ENCODE measurements around the gene SARNP. TPM values are rescaled to one million over a fixed set of nuclear protein-coding genes. Genes with fewer than 3 reads are reported as not detected.
A peak's percentile ranks its signal among the peaks of the same experiment; 100 is the strongest.
"Not testable (repeated sequence)": the region's sequence is repeated elsewhere in the genome, so short reads cannot be mapped to it uniquely, and the experiment has no call there.

The SARNP gene
- 229 TPM for polyA plus RNA-seq (2013, experiment 1 of 2)
- 228 TPM for polyA plus RNA-seq (2013, experiment 2 of 2)

DNA sequence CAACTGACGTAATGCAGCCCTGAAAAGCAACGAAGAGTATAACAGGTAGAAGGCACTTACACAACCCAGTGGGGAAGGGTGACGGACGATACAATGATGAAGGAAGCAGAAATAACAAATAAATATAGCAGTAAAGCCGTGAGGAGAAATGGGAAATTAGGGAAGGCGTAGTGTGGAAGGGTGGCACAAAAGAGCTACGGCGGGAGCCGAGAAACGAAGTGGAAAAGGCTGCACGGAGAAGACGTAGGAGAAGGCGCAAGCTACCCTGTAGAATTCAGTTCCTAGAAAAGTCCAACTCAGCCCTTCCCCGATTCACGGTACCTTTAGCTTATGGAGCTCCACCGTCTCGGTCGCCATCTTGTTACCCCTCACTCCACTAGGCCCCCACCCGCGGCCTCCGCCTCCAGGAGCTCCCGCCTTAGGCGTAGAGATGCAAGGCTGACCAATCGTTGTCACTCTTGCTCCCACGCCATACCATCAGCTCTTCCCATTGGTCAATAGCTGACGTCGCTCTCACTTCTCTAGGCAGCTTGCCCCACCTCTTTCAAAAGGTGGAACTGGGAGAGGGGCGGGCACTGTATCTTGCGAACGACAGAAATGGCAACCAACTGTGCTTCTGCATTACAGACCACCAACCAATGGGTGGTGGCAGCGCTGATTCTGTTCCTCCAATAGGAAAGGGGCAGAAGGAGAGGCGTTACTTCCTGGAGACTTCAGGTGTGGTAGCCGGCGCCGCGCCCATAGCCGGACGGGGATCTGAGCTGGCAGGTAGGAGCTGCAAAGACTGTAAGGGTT, at the start of gene SARNP, which contains the start of gene ORMDL2:
Gene SARNP, minus strand, starts transcription at position 380 of the 795 bp plus-strand sequence. Its CDS starts 23 bp downstream, at position 357.
Gene ORMDL2, plus strand, starts transcription at position 697 of the 795 bp plus-strand sequence. CDS start 959 bp downstream, outside the sequence.
- H3K79me1 ChIP-seq (ENCODE audit: low read length), result peaks cover 12% of the 10 kb centered on the region
- peak within 1 kb of the TSS; percentile 28 for H4K8ac ChIP-seq (ENCODE audit: low read depth, low read length)
- H3K79me2 ChIP-seq (ENCODE audit: control insufficient read depth, insufficient read depth, low read length), result peaks cover 58% of the 10 kb centered on the region
- peak within 1 kb of the TSS; percentile 94 for H2AK5ac ChIP-seq (ENCODE audit: low read length)
- H3K4me1 ChIP-seq (ENCODE audit: control insufficient read depth, low read depth, low read length), result peaks cover 4% of the 10 kb centered on the region
- peak within 1 kb of the TSS; percentile 82 for H2BK5ac ChIP-seq (ENCODE audit: low read length)
- peak within 1 kb of the TSS; percentile 69 for H3K18ac ChIP-seq (ENCODE audit: low read length)
- H2BK15ac ChIP-seq (replicated peaks; ENCODE audit: low read depth), result no peak within 1 kb of the TSS
- H3K23ac ChIP-seq (ENCODE audit: low read length), result peak within 1 kb of the TSS; percentile 48
- no CpG with 5 or more reads among the region's 38 CpGs for WGBS (ENCODE audit: extremely low coverage, insufficient coverage, low lambda C conversion rate)
- DNase-seq, result peak; percentile 100
- H3K27me3 ChIP-seq (ENCODE audit: insufficient read depth, low read length, poor library complexity), result no peaks in the 10 kb centered on the region
- H3K36me3 ChIP-seq (ENCODE audit: control insufficient read depth, insufficient read depth, low read length), result peaks cover 7% of the 10 kb centered on the region
- H3K4me3 ChIP-seq (ENCODE audit: low read length), result peak within 1 kb of the TSS; percentile 100
- H3K27ac ChIP-seq (ENCODE audit: low read depth, low read length), result peak within 1 kb of the TSS; percentile 34
- H3K4ac ChIP-seq (ENCODE audit: low read depth, low read length), result peak within 1 kb of the TSS; percentile 66
- H2BK120ac ChIP-seq (ENCODE audit: low read depth, low read length), result peak within 1 kb of the TSS; percentile 15
- H3K4me2 ChIP-seq (ENCODE audit: low read length), result peak within 1 kb of the TSS; percentile 93
- H3K56ac ChIP-seq (ENCODE audit: low read length), result peak within 1 kb of the TSS; percentile 100
- peak within 1 kb of the TSS; percentile 100 for H3K9ac ChIP-seq (ENCODE audit: low read length)
- H4K5ac ChIP-seq (ENCODE audit: low read length), result peak within 1 kb of the TSS; percentile 100

DNA sequence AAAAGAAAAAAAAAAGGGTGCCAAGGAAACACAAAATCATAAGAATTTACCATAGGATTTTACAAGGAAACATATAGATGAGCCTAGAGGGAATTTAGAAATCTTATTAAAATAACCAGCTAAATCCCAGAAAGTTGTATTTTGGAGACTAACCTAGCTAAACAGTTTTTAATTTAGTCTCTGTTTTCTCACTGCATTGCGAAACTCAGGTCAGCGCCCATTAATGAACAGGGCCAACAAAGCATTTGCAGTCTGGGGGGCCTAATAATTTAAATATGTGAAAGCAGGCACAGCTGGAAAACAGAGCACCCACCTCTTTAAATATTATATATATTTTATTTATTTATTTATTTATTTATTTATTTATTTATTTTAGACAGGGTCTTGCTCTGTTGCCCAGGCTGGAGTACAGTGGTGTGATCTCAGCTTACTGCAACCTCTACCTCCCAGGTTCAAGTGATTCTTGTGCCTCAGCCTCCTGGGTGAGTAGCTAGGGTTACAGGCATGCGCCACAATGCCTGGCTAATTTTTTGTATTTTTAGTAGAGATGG, 49.0 kb upstream of the SARNP start:
- H4K8ac ChIP-seq (ENCODE audit: low read depth, low read length); DNase-seq; H3K4me3 ChIP-seq (ENCODE audit: low read length); H3K4me2 ChIP-seq (ENCODE audit: low read length); H3K27ac ChIP-seq (ENCODE audit: low read depth, low read length); H3K9ac ChIP-seq (ENCODE audit: low read length); H3K27me3 ChIP-seq (ENCODE audit: insufficient read depth, low read length, poor library complexity); H3K36me3 ChIP-seq (ENCODE audit: control insufficient read depth, insufficient read depth, low read length); H3K79me2 ChIP-seq (ENCODE audit: control insufficient read depth, insufficient read depth, low read length); H3K18ac ChIP-seq (ENCODE audit: low read length); H2BK15ac ChIP-seq (replicated peaks; ENCODE audit: low read depth); H3K4me1 ChIP-seq (ENCODE audit: control insufficient read depth, low read depth, low read length); H2BK5ac ChIP-seq (ENCODE audit: low read length); H3K4ac ChIP-seq (ENCODE audit: low read depth, low read length); H2AK5ac ChIP-seq (ENCODE audit: low read length); H2BK120ac ChIP-seq (ENCODE audit: low read depth, low read length); H3K79me1 ChIP-seq (ENCODE audit: low read length); H3K23ac ChIP-seq (ENCODE audit: low read length); H4K5ac ChIP-seq (ENCODE audit: low read length); H3K56ac ChIP-seq (ENCODE audit: low read length): not testable (repeated sequence)
- WGBS (ENCODE audit: extremely low coverage, insufficient coverage, low lambda C conversion rate), result no CpG with 5 or more reads among the region's 3 CpGs

DNA sequence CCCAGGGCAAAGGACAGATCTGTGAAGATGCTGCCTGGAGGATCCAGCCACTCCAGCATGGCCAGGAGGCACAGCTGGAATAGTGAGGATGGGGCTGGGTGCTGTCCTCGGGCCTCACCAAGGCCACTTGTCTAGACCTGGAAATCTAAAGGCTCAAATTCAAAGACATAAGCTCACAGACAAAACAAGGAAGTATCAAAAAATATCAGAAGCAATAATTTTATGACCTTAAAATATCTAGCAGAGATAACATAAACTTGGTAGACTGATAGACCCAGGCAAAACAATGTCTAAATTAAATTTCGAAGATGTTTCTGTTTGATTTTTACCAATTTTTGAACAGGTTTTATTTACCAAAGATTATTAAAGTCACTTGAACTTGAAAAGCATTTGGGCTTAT, 47.8 kb upstream of the SARNP start:
- H3K56ac ChIP-seq (ENCODE audit: low read length), result no peak overlapping the region
- H3K18ac ChIP-seq (ENCODE audit: low read length), result no peak overlapping the region
- H3K4me3 ChIP-seq (ENCODE audit: low read length), result no peak overlapping the region
- H3K27me3 ChIP-seq (ENCODE audit: insufficient read depth, low read length, poor library complexity), result no peaks in the 10 kb centered on the region
- no peaks in the 10 kb centered on the region for H3K36me3 ChIP-seq (ENCODE audit: control insufficient read depth, insufficient read depth, low read length)
- H3K79me2 ChIP-seq (ENCODE audit: control insufficient read depth, insufficient read depth, low read length), result no peaks in the 10 kb centered on the region
- no peak overlapping the region for H4K5ac ChIP-seq (ENCODE audit: low read length)
- no peak overlapping the region for H3K23ac ChIP-seq (ENCODE audit: low read length)
- H3K4me2 ChIP-seq (ENCODE audit: low read length), result no peak overlapping the region
- no peak overlapping the region for H3K4ac ChIP-seq (ENCODE audit: low read depth, low read length)
- H2BK120ac ChIP-seq (ENCODE audit: low read depth, low read length), result no peak overlapping the region
- H2AK5ac ChIP-seq (ENCODE audit: low read length), result no peak overlapping the region
- H3K79me1 ChIP-seq (ENCODE audit: low read length), result no peaks in the 10 kb centered on the region
- H2BK5ac ChIP-seq (ENCODE audit: low read length), result no peak overlapping the region
- H3K9ac ChIP-seq (ENCODE audit: low read length), result no peak overlapping the region
- DNase-seq, result no peak
- no peak overlapping the region for H3K27ac ChIP-seq (ENCODE audit: low read depth, low read length)
- no peaks in the 10 kb centered on the region for H3K4me1 ChIP-seq (ENCODE audit: control insufficient read depth, low read depth, low read length)
- WGBS (ENCODE audit: extremely low coverage, insufficient coverage, low lambda C conversion rate), result no CpG with 5 or more reads among the region's 2 CpGs
- no peak overlapping the region for H2BK15ac ChIP-seq (replicated peaks; ENCODE audit: low read depth)
- no peak overlapping the region for H4K8ac ChIP-seq (ENCODE audit: low read depth, low read length)

DNA sequence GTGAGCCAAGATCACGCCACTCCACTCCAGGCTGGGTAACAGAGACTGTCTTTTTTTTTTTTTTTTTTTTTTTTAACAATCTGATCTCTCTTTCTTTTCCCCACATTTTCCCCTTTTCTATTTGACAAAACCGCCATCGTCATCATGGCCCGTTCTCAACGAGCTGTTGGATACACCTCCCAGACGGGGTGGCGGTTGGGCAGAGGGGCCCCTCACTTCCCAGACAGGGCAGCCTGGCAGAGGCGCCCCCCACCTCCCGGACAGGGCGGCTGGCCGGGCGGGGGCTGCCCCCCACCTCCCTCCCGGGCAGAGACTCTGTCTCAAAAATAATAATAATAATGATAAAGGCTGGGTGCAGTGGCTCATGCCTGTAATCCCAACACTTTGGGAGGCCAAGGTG, 45.4 kb upstream of the SARNP start:
- not testable (repeated sequence) for H3K4me3 ChIP-seq (ENCODE audit: low read length); H3K18ac ChIP-seq (ENCODE audit: low read length); H3K79me2 ChIP-seq (ENCODE audit: control insufficient read depth, insufficient read depth, low read length); H3K79me1 ChIP-seq (ENCODE audit: low read length); H4K5ac ChIP-seq (ENCODE audit: low read length); H3K4me2 ChIP-seq (ENCODE audit: low read length); H3K4ac ChIP-seq (ENCODE audit: low read depth, low read length); H3K23ac ChIP-seq (ENCODE audit: low read length); H3K36me3 ChIP-seq (ENCODE audit: control insufficient read depth, insufficient read depth, low read length); H3K56ac ChIP-seq (ENCODE audit: low read length); H3K9ac ChIP-seq (ENCODE audit: low read length); H2BK5ac ChIP-seq (ENCODE audit: low read length); H2BK15ac ChIP-seq (replicated peaks; ENCODE audit: low read depth); DNase-seq; H3K27ac ChIP-seq (ENCODE audit: low read depth, low read length); H4K8ac ChIP-seq (ENCODE audit: low read depth, low read length); H2BK120ac ChIP-seq (ENCODE audit: low read depth, low read length); H3K4me1 ChIP-seq (ENCODE audit: control insufficient read depth, low read depth, low read length); H3K27me3 ChIP-seq (ENCODE audit: insufficient read depth, low read length, poor library complexity); H2AK5ac ChIP-seq (ENCODE audit: low read length)
- no CpG with 5 or more reads among the region's 13 CpGs for WGBS (ENCODE audit: extremely low coverage, insufficient coverage, low lambda C conversion rate)

- Histone ChIP-seq H3K4me2 (ENCODE audit: low read length) (no peak overlapping the region), H2BK15ac (replicated peaks; ENCODE audit: low read depth) (no peak overlapping the region), H4K8ac (ENCODE audit: low read depth, low read length) (no peak overlapping the region), H3K23ac (ENCODE audit: low read length) (no peak overlapping the region), H3K4me3 (ENCODE audit: low read length) (no peak overlapping the region), H2AK5ac (ENCODE audit: low read length) (no peak overlapping the region), H3K9ac (ENCODE audit: low read length) (no peak overlapping the region), H3K27me3 (ENCODE audit: insufficient read depth, low read length, poor library complexity) (no peaks in the 10 kb centered on the region), H2BK120ac (ENCODE audit: low read depth, low read length) (no peak overlapping the region), H2BK5ac (ENCODE audit: low read length) (no peak overlapping the region), H3K18ac (ENCODE audit: low read length) (no peak overlapping the region), H3K4ac (ENCODE audit: low read depth, low read length) (no peak overlapping the region), H3K79me2 (ENCODE audit: control insufficient read depth, insufficient read depth, low read length) (no peaks in the 10 kb centered on the region), H3K4me1 (ENCODE audit: control insufficient read depth, low read depth, low read length) (no peaks in the 10 kb centered on the region), H3K79me1 (ENCODE audit: low read length) (no peaks in the 10 kb centered on the region), H3K27ac (ENCODE audit: low read depth, low read length) (no peak overlapping the region), H4K5ac (ENCODE audit: low read length) (no peak overlapping the region), H3K36me3 (ENCODE audit: control insufficient read depth, insufficient read depth, low read length) (no peaks in the 10 kb centered on the region), H3K56ac (ENCODE audit: low read length) (no peak overlapping the region)
- no peak for DNase-seq
Observed at GRCh38 chr12:55862286-55862685, 44.8 kb upstream of the SARNP start.

Data from mesendoderm (in vitro differentiated cells).